Liver (tissue), 9 donors: ENCODE data around the gene TMEM163. TPM values are rescaled to one million over a fixed set of nuclear protein-coding genes. Genes with fewer than 3 reads are reported as not detected.

Experiments
- DNase-seq: peaks from one replicate; pipeline ENCODE4 v3.0.0-alpha.2; 2017; ENCODE audit warnings: low spot score
- H3K27ac ChIP-seq, 2 donors: one replicate each; pipeline ENCODE4 v1.7.0; 2013; ENCODE audit warnings: inconsistent platforms in 2 of 2, low read length in 2 of 2, control low read depth in 1 of 2, low read depth in 1 of 2, mild to moderate bottlenecking in 1 of 2
- H3K27me3 ChIP-seq, 4 donors: one replicate each; pipeline versions ENCODE4 v1.6.1 to v1.7.0; 2013; ENCODE audit warnings: low read length in 3 of 4, inconsistent platforms in 1 of 4, mild to moderate bottlenecking in 1 of 4, moderate library complexity in 1 of 4; ENCODE audit not compliant: control insufficient read depth in 4 of 4, insufficient read depth in 4 of 4
- H3K36me3 ChIP-seq, 4 donors: one replicate each; pipeline versions ENCODE4 v1.6.1 to v1.7.0; 2013; ENCODE audit warnings: low read length in 3 of 4, mild to moderate bottlenecking in 3 of 4, low read depth in 1 of 4, moderate library complexity in 1 of 4; ENCODE audit not compliant: control insufficient read depth in 4 of 4, insufficient read depth in 3 of 4
- H3K4me1 ChIP-seq, 4 donors: one replicate each; pipeline versions ENCODE4 v1.6.1 to v1.7.0; 2013; ENCODE audit warnings: low read length in 3 of 4, mild to moderate bottlenecking in 3 of 4, moderate library complexity in 1 of 4; ENCODE audit not compliant: control insufficient read depth in 4 of 4, insufficient read depth in 4 of 4
- H3K4me3 ChIP-seq, 3 donors: one replicate each; pipeline versions ENCODE4 v1.6.1 to v1.7.0; 2013; ENCODE audit warnings: low read length in 3 of 3, control low read depth in 1 of 3, low read depth in 1 of 3, mild to moderate bottlenecking in 1 of 3
- H3K9ac ChIP-seq, 2 donors: one replicate each; pipeline ENCODE4 v1.7.0; 2013; ENCODE audit warnings: low read length in 2 of 2, mild to moderate bottlenecking in 2 of 2, moderate library complexity in 2 of 2, control low read depth in 1 of 2, low read depth in 1 of 2
- H3K9me3 ChIP-seq, 4 donors: one replicate each; pipeline versions ENCODE4 v1.6.1 to v1.7.0; 2013; ENCODE audit warnings: low read length in 3 of 4; ENCODE audit not compliant: control insufficient read depth in 4 of 4
- EGR1 ChIP-seq, 2 donors: IDR thresholded peaks; 2 replicates each; pipeline ENCODE4 v1.6.1; 2016 to 2018; ENCODE audit warnings: antibody characterized with exemption in 2 of 2, low read depth in 2 of 2
- FOXA1 ChIP-seq: IDR thresholded peaks from 2 replicates; pipeline ENCODE4 v1.6.1; 2016; ENCODE audit warnings: antibody characterized with exemption
- FOXA2 ChIP-seq: IDR thresholded peaks from 2 replicates; pipeline ENCODE4 v1.6.1; 2016; ENCODE audit warnings: antibody characterized with exemption
- GABPA ChIP-seq, 2 donors: IDR thresholded peaks in 1 of 2; conservative IDR thresholded peaks in 1 of 2; 2 replicates each; pipeline ENCODE4 v1.6.1; 2016; ENCODE audit warnings: antibody characterized with exemption in 2 of 2, mild to moderate bottlenecking in 1 of 2, moderate library complexity in 1 of 2
- HNF4A ChIP-seq, 2 donors: conservative IDR thresholded peaks; 2 replicates each; pipeline ENCODE4 v1.6.1; 2016; ENCODE audit warnings: antibody characterized with exemption in 2 of 2, mild to moderate bottlenecking in 2 of 2
- HNF4G ChIP-seq: IDR thresholded peaks from 2 replicates; pipeline ENCODE4 v1.6.1; 2016; ENCODE audit warnings: antibody characterized with exemption
- JUND ChIP-seq, 2 donors: IDR thresholded peaks; 2 replicates each; pipeline ENCODE4 v1.6.1; 2016; ENCODE audit warnings: antibody characterized with exemption in 2 of 2
- NR2F2 ChIP-seq: IDR thresholded peaks from 2 replicates; pipeline ENCODE4 v1.6.1; 2016; ENCODE audit warnings: antibody characterized with exemption
- RAD21 ChIP-seq, 2 donors: IDR thresholded peaks; 2 replicates each; pipeline ENCODE4 v1.6.1; 2016; ENCODE audit warnings: antibody characterized with exemption in 2 of 2, mild to moderate bottlenecking in 2 of 2
- RXRA ChIP-seq, 2 donors: IDR thresholded peaks; 2 replicates each; pipeline ENCODE4 v1.6.1; 2017 to 2018; ENCODE audit warnings: antibody characterized with exemption in 2 of 2, mild to moderate bottlenecking in 1 of 2
- SP1 ChIP-seq: IDR thresholded peaks from 2 replicates; pipeline ENCODE4 v1.6.1; 2018; ENCODE audit warnings: antibody characterized with exemption, mild to moderate bottlenecking
- TAF1 ChIP-seq: conservative IDR thresholded peaks from 2 replicates; pipeline ENCODE4 v1.6.1; 2016; ENCODE audit warnings: antibody characterized with exemption, mild to moderate bottlenecking
- YY1 ChIP-seq: IDR thresholded peaks from 2 replicates; pipeline ENCODE4 v1.6.1; 2016; ENCODE audit warnings: antibody characterized with exemption, mild to moderate bottlenecking
- WGBS: extraction: QIAGEN DNeasy Blood & Tissue Kit; methylation state at CpG from one replicate; pipeline ENCODE4 v1.1.7; 2013; 5-methylcytosine and 5-hydroxymethylcytosine counted together
- polyA plus RNA-seq, 2 donors: library from polyadenylated mRNA; stranded (reverse) in 1 of 2; unstranded in 1 of 2; fragments of 200-250 nt in 1 of 2; fragments of >200 nt in 1 of 2; fragmentation: Nextera tagmentation in 1 of 2; extraction: Ambion mirVana in 1 of 2; gene quantifications; one replicate each; pipeline versions ENCODE4 v1.2.1 to v1.2.3, GENCODE V29; 2013 to 2015
- total RNA-seq, 2 donors: library from RNA; depleted of rRNA; stranded (reverse); fragments of >200 nt; gene quantifications; one replicate each; pipeline ENCODE4 v1.2.3, GENCODE V29; 2014
- TF ChIP-seq, protein P1 (sequence below): IDR thresholded peaks from 2 replicates; pipeline ENCODE4 v1.6.1; 2016; ENCODE audit warnings: antibody characterized with exemption, mild to moderate bottlenecking
- TF ChIP-seq, protein P2 (sequence below): IDR thresholded peaks from 2 replicates; pipeline ENCODE4 v1.6.1; 2016; ENCODE audit warnings: antibody characterized with exemption
- TF ChIP-seq, protein P3 (sequence below): IDR thresholded peaks from 2 replicates; pipeline ENCODE4 v1.6.1; 2016; ENCODE audit warnings: antibody characterized with exemption
- TF ChIP-seq, protein P4 (sequence below): fragments of 150-350 bp; IDR thresholded peaks from 2 replicates; pipeline ENCODE4 v1.5.1; 2017; ENCODE audit warnings: improper control_type of control experiment, low read depth, low read length; ENCODE audit not compliant: missing input control
- TF ChIP-seq, protein P5 (sequence below): IDR thresholded peaks from 2 replicates; pipeline ENCODE4 v1.6.1; 2016; ENCODE audit warnings: antibody characterized with exemption
- donor health status: healthy.
- donor health status: healthy.
- donor health status: healthy.
- donor health status: healthy.
- donor health status: healthy.

The TMEM163 gene
- total and polyA plus RNA-seq, 4 donors = 0.08 to 0.48 (median 0.25) TPM

DNA sequence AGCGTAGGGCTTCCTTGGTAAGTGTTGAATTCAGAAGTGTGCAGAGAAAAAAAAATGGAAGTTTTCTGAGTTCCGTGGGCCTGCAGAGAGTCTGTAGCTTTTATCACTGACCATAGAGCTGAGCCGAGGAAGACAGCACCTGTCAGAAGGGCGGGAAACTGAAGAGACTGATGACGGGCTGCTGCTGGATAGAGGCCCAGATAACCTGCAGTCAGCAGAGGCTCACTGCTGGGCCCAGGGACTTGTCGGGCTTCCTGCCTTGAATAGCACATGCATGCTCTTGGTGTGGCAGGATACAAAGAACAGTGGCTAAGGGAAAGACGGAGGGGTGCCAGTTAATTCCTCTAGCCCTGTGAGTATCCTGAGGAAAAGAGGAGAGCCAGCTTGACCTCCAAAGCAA, 298.5 kb downstream of the TMEM163 start:
- 87% methylated on average over 7 of the region's 7 CpGs for WGBS
- TF ChIP-seq YY1 = no peak
- no peak for TF ChIP-seq RXRA (IDR thresholded peaks at IDR 0.05)
- TF ChIP-seq, protein P1, sequence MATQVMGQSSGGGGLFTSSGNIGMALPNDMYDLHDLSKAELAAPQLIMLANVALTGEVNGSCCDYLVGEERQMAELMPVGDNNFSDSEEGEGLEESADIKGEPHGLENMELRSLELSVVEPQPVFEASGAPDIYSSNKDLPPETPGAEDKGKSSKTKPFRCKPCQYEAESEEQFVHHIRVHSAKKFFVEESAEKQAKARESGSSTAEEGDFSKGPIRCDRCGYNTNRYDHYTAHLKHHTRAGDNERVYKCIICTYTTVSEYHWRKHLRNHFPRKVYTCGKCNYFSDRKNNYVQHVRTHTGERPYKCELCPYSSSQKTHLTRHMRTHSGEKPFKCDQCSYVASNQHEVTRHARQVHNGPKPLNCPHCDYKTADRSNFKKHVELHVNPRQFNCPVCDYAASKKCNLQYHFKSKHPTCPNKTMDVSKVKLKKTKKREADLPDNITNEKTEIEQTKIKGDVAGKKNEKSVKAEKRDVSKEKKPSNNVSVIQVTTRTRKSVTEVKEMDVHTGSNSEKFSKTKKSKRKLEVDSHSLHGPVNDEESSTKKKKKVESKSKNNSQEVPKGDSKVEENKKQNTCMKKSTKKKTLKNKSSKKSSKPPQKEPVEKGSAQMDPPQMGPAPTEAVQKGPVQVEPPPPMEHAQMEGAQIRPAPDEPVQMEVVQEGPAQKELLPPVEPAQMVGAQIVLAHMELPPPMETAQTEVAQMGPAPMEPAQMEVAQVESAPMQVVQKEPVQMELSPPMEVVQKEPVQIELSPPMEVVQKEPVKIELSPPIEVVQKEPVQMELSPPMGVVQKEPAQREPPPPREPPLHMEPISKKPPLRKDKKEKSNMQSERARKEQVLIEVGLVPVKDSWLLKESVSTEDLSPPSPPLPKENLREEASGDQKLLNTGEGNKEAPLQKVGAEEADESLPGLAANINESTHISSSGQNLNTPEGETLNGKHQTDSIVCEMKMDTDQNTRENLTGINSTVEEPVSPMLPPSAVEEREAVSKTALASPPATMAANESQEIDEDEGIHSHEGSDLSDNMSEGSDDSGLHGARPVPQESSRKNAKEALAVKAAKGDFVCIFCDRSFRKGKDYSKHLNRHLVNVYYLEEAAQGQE = no peak
- no peak for TF ChIP-seq SP1
- TF ChIP-seq EGR1 (IDR thresholded peaks at IDR 0.05; ENCODE audit: low read depth in 2 of 2) = no peak
- TF ChIP-seq, protein P2, sequence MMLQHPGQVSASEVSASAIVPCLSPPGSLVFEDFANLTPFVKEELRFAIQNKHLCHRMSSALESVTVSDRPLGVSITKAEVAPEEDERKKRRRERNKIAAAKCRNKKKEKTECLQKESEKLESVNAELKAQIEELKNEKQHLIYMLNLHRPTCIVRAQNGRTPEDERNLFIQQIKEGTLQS = no peak
- no peak for TF ChIP-seq FOXA2
- Histone ChIP-seq H3K27me3 (no peaks in the 10 kb centered on the region), H3K27ac (no peak overlapping the region), H3K9ac (no peak overlapping the region), H3K4me3 (no peak overlapping the region), H3K4me1 (peaks cover 0 to 19% (median 14%) of the 10 kb centered on the region in 4 donors), H3K36me3 (peaks cover 0 to 5% (median 2%) of the 10 kb centered on the region in 4 donors), H3K9me3 (no peaks in the 10 kb centered on the region)
- no peak for DNase-seq

DNA sequence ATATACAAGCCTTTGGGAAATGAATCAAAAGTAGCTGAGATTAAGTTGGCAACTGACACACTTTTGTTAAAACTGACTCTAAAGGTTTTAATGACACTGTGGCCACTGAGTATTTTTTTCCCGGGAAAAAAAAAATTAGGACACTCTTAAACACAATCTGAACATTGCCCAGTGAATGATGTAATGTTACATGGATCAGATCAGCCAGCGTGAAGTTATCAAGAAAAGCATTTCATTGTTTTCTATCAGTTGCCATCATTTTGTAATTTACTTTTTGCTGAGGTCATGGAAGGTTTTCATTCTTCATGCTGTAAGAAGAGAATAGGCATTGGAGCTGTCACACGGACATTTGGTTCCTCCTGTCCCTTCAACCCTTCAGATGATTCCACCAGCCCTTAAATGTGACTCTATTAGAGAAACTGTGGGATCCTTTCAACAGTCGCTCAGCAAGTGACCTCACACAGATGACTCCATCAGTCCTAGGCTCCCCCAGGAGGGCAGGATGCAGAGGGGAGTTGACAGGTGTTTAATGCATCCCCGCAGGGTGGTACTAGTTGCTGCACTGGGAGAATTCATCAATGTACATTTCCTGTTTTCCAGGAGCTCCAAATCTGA, 300.7 kb downstream of the TMEM163 start:
- peaks cover 3 to 26% (median 23%) of the 10 kb centered on the region in 4 donors for H3K4me1 ChIP-seq
- H3K9me3 ChIP-seq = no peaks in the 10 kb centered on the region
- DNase-seq = no peak
- H3K27me3 ChIP-seq = no peaks in the 10 kb centered on the region
- H3K27ac ChIP-seq = peak overlapping the region; percentile 2 to 61
- TF ChIP-seq, protein P3, sequence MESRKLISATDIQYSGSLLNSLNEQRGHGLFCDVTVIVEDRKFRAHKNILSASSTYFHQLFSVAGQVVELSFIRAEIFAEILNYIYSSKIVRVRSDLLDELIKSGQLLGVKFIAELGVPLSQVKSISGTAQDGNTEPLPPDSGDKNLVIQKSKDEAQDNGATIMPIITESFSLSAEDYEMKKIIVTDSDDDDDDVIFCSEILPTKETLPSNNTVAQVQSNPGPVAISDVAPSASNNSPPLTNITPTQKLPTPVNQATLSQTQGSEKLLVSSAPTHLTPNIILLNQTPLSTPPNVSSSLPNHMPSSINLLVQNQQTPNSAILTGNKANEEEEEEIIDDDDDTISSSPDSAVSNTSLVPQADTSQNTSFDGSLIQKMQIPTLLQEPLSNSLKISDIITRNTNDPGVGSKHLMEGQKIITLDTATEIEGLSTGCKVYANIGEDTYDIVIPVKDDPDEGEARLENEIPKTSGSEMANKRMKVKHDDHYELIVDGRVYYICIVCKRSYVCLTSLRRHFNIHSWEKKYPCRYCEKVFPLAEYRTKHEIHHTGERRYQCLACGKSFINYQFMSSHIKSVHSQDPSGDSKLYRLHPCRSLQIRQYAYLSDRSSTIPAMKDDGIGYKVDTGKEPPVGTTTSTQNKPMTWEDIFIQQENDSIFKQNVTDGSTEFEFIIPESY = peak; percentile 38
- TF ChIP-seq, protein P2 = peak; percentile 71
- TF ChIP-seq HNF4G (no peak), FOXA2 (no peak), JUND (IDR thresholded peaks at IDR 0.05) (peak; percentile 55 to 76), YY1 (peak; percentile 51), TAF1 (no peak), RAD21 (IDR thresholded peaks at IDR 0.05) (peak; percentile 6 to 35), SP1 (peak; percentile 58), GABPA (IDR thresholded peaks at IDR 0.05 in 1 of 2, conservative IDR thresholded peaks at IDR 0.05 in 1 of 2) (no peak), RXRA (IDR thresholded peaks at IDR 0.05) (peak; percentile 42 to 66), FOXA1 (no peak), EGR1 (IDR thresholded peaks at IDR 0.05; ENCODE audit: low read depth in 2 of 2) (peak in 1 of 2 donors; percentile 41), HNF4A (conservative IDR thresholded peaks at IDR 0.05) (peak; percentile 71 to 76), NR2F2 (no peak)
- TF ChIP-seq, protein P1 = no peak
- TF ChIP-seq, protein P4, sequence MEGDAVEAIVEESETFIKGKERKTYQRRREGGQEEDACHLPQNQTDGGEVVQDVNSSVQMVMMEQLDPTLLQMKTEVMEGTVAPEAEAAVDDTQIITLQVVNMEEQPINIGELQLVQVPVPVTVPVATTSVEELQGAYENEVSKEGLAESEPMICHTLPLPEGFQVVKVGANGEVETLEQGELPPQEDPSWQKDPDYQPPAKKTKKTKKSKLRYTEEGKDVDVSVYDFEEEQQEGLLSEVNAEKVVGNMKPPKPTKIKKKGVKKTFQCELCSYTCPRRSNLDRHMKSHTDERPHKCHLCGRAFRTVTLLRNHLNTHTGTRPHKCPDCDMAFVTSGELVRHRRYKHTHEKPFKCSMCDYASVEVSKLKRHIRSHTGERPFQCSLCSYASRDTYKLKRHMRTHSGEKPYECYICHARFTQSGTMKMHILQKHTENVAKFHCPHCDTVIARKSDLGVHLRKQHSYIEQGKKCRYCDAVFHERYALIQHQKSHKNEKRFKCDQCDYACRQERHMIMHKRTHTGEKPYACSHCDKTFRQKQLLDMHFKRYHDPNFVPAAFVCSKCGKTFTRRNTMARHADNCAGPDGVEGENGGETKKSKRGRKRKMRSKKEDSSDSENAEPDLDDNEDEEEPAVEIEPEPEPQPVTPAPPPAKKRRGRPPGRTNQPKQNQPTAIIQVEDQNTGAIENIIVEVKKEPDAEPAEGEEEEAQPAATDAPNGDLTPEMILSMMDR = no peak
- TF ChIP-seq, protein P5, sequence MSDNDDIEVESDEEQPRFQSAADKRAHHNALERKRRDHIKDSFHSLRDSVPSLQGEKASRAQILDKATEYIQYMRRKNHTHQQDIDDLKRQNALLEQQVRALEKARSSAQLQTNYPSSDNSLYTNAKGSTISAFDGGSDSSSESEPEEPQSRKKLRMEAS = no peak
- 61% methylated on average over 5 of the region's 5 CpGs for WGBS
- H3K4me3 ChIP-seq = no peak overlapping the region
- H3K36me3 ChIP-seq = no peaks in the 10 kb centered on the region
- no peak overlapping the region for H3K9ac ChIP-seq
